D721Med (cell line): ENCODE measurements around the gene GDF9.
A peak's percentile ranks its signal among the peaks of the same experiment; 100 is the strongest.

Experiments used
- DNase-seq: peaks from one replicate; pipeline ENCODE4 v3.0.0; 2011; ENCODE audit warnings: low spot score; ENCODE audit not compliant: insufficient read length
- FAIRE-seq: peaks from 2 replicates; lab custom pipeline; 2011; peaks lifted over from hg19 to GRCh38; lab: Jason Lieb, UNC
- TF ChIP-seq, protein P1 (sequence below): IDR thresholded peaks from 2 replicates; pipeline ENCODE4 v1.5.1; 2012; ENCODE audit warnings: mild to moderate bottlenecking, control low read depth; ENCODE audit not compliant: insufficient read depth; ENCODE audit errors: missing control alignments

GDF9 gene

DNA sequence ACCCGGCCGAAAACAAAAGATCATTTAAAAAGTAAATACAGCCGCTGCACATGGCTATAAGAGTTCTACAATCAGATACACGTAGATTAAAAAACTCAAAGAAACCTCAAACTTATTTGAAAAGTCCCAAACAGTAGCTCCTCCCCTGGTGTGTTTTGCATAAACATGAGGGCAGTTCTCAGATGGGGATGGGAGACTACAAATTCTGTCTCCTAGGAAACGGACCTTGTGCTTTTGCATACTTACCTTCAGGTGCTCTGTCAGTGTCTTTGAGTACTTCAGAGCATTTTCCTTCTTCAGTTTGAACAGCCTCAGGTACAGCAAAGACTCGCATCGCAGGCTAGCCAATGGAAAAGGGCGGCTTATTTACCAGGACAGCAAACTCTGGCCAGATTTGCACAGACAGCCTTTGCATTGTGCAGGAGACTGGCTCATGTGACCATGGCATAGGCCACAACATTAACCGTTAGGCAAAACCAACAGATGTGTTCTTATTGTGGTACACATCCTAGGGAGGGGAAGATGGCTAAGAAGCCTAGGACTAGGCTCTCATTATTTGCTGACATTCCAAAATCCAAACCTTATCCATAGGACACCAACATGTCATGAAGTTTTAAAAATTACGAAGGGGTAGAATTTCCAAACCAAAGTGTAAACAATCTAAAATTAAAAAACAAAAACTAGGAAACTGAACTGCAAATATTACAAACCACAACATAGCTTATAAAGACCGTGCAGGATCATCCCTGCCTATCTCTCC is 20.0 kb upstream of the GDF9 start:
- TF ChIP-seq, protein P1, sequence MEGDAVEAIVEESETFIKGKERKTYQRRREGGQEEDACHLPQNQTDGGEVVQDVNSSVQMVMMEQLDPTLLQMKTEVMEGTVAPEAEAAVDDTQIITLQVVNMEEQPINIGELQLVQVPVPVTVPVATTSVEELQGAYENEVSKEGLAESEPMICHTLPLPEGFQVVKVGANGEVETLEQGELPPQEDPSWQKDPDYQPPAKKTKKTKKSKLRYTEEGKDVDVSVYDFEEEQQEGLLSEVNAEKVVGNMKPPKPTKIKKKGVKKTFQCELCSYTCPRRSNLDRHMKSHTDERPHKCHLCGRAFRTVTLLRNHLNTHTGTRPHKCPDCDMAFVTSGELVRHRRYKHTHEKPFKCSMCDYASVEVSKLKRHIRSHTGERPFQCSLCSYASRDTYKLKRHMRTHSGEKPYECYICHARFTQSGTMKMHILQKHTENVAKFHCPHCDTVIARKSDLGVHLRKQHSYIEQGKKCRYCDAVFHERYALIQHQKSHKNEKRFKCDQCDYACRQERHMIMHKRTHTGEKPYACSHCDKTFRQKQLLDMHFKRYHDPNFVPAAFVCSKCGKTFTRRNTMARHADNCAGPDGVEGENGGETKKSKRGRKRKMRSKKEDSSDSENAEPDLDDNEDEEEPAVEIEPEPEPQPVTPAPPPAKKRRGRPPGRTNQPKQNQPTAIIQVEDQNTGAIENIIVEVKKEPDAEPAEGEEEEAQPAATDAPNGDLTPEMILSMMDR = no peak
- DNase-seq (no peak), FAIRE-seq (no peak)

DNA sequence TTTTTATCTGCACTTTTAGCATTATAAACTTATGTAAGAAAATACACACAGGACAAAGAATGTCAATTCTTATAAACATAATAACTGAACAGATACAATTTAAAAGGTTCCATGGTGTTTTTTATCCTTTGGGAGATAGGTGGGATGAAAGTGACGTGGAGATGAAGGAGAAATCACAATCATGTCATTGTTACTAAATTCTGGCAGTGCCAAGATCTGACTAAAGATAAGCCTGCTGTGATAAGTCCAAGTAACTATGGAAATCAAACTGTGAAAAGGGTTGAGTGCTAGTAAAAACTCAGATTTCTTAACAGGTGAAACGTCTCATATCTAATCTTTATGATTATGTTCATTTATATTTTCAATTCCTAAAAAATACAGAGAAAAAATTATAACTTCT is 18.3 kb upstream of the GDF9 start:
- TF ChIP-seq, protein P1 = no peak
- DNase-seq (no peak), FAIRE-seq (no peak)

DNA sequence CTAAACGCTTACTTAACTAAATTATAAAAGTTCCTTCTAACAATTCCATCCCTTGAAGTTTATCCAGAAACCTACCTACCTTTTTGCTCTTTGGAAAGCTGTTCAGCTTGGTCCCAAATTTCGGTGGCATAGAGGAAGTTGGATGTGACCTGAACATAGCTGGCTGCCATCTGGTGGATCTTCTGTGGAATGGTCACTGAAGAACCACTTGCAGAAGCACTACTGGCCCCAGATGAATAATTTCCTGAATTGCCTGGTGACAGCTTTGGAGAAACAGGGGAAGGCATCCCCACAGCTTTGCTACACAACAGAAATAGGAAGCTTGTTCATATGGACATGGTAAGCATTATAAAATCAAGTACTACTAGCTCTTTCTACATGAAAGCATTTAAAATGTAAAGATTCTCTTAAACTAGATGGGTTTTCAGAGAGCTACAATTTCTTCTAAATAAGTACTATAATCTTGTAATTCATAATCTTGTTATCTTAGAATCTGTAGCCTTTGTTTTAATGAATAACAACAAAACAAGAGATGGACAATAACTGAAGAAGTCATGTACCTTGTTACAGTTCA is 17.1 kb upstream of the GDF9 start:
- DNase-seq (no peak), FAIRE-seq (no peak)
- TF ChIP-seq, protein P1 = peak; percentile 52

DNA sequence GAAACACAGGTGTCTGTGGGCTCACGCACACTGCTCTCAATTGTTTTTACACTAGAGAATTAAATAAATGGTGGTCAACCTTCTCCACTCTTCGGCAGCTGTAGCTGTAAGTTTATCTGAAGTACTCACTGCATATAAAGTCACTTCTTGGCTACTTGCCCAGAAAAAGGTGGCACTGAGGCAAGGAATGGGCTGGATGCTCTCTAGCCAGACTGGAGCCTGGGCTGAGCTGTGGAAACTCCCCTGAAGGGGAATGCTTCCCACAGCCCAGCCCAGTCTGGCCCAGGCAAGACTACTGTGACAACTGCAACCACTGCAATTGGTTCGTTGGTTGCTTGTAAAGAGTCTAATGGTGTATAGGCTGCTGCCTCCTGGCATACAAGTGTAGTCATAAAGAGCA is 11.7 kb upstream of the GDF9 start:
- FAIRE-seq = no peak
- TF ChIP-seq, protein P1 = no peak
- no peak for DNase-seq

DNA sequence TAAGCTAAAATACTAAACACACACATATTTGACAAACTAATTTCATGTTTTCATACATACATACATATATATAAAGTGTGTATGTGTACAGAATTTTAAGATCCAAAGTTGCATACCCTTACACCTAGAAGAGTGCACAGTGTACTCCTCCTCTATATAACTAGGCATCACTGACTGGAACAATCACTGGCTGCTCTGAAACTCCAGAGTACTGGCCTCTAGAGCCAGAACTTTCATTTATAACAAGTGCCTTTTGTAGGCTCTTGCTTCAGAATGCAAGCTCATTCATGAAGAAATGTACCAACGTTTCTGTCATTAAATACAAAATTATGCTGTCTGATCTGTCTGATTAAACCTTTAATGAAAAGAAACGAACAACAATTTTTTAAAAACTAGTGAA is 11.2 kb upstream of the GDF9 start:
- DNase-seq (no peak), FAIRE-seq (no peak)
- TF ChIP-seq, protein P1 = no peak

DNA sequence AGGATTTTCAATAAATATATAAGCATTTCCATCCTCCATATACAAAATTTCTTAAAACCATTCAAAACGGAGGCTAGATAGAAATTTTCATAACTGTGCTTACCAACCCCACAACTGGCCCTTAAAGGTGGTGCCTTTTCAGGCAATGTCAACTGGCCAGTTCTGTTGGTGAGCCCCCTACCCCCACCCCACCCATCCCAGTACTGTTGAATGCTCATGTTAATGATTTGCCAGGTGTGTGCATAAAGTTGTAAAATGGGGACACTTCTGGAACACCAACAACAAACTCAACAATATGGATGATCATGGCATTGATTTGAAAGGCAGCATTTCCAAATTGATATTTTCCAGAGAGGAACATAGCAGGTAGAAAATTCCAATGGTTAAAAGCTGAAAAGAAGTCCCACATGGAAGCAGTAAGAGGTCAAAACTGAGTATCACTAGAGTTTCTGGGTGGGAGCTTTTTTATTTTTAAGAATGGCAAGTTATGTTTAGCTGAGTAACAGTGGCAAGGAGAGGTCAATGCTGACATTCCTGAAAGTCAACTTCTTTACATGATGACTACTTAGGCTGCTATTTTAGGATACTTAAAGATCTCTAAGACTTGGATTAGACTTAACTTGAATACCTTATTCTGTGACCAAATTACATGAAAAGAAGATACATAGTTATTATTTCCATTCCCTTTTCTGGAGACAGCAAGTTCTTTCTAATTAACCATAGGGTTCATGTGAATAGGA is 9.9 kb upstream of the GDF9 start:
- FAIRE-seq (no peak), DNase-seq (no peak)

More for the DNA sequence above, 9.9 kb upstream of the GDF9 start:
- TF ChIP-seq, protein P1 = no peak
